ENCODE measurements around the gene SH3GL3. TPM values are rescaled to one million over a fixed set of nuclear protein-coding genes. Genes with fewer than 3 reads are reported as not detected.

The SH3GL3 gene
- total and polyA plus RNA-seq, 2 of the 8 experiments (the other 6 are each of a cell fraction or from before 2014, with no cell fraction given): 14.1 to 19.1 TPM

GRCh38 chr15:83410532-83410931 is 36.6 kb upstream of the SH3GL3 start:
- H3K14ac ChIP-seq (ENCODE audit: insufficient read length): no peak overlapping the region
- no peak overlapping the region for H2BK15ac ChIP-seq (ENCODE audit: low read length)
- no peaks in the 10 kb centered on the region for H3K36me3 ChIP-seq (ENCODE audit: control insufficient read depth in 2 of 4, insufficient read depth in 4 of 4, low read length in 3 of 4)
- no peaks in the 10 kb centered on the region for H3K79me2 ChIP-seq (ENCODE audit: control insufficient read depth in 1 of 2, insufficient read depth in 2 of 2, low read length in 2 of 2)
- H2BK5ac ChIP-seq (ENCODE audit: low read depth, low read length): no peak overlapping the region
- no peak overlapping the region for H4K5ac ChIP-seq (ENCODE audit: insufficient read length, low read depth, low read length)
- no peak overlapping the region for H4K91ac ChIP-seq (replicated peaks; ENCODE audit: insufficient read length, low read length)
- no peak for FAIRE-seq
- 83% methylated on average over 5 of the region's 6 CpGs; no CpG with 5 or more reads in 1 of the 2 experiments for WGBS, 2 experiments (ENCODE audit: extremely low coverage in 1 of 2, insufficient coverage in 1 of 2, insufficient read length in 1 of 2, insufficient replicate concordance in 2 of 2, low coverage in 1 of 2, low lambda C conversion rate in 2 of 2, missing lambda C conversion rate in 1 of 2)
- no peak for DNase-seq (ENCODE audit: low read depth in 1 of 2, low spot score in 2 of 2)
- H3K4me3 ChIP-seq (ENCODE audit: extremely low read depth in 1 of 4, insufficient read depth in 2 of 4, low read depth in 3 of 4, low read length in 4 of 4): no peak overlapping the region
- no peak overlapping the region for H3K9ac ChIP-seq (replicated peaks in 1 of 4; ENCODE audit: extremely low read depth in 1 of 4, low read depth in 3 of 4, low read length in 3 of 4)
- H3K4me2 ChIP-seq (ENCODE audit: insufficient read depth in 1 of 2, low read depth in 2 of 2, low read length in 2 of 2): no peak overlapping the region
- no peaks in the 10 kb centered on the region for H3K23me2 ChIP-seq (ENCODE audit: low read depth, low read length)
- H3K18ac ChIP-seq (ENCODE audit: extremely low read depth, low read length): no peak overlapping the region
- H3K23ac ChIP-seq (ENCODE audit: insufficient read length): no peak overlapping the region
- POLR2A ChIA-PET (ENCODE audit: partially characterized antibody): no interaction called here
- no peak overlapping the region for H2BK12ac ChIP-seq (ENCODE audit: low read depth, low read length)
- H4K8ac ChIP-seq (ENCODE audit: extremely low read depth, insufficient read depth, low read length): no peak overlapping the region
- no peak overlapping the region for H2BK20ac ChIP-seq (ENCODE audit: low read length)
- no peak overlapping the region for H2BK120ac ChIP-seq (replicated peaks; ENCODE audit: low read depth, low read length)
- H3K27me3 ChIP-seq (replicated peaks in 1 of 4; ENCODE audit: control insufficient read depth in 3 of 4, extremely low read depth in 1 of 4, insufficient read depth in 3 of 4, low read length in 3 of 4): no peaks in the 10 kb centered on the region
- no peaks in the 10 kb centered on the region for H3K9me3 ChIP-seq (ENCODE audit: insufficient read depth in 2 of 2, low read depth in 1 of 2, low read length in 1 of 2)
- no peak overlapping the region for H2AK5ac ChIP-seq (ENCODE audit: low read depth, low read length)
- no peaks in the 10 kb centered on the region for H3K79me1 ChIP-seq (ENCODE audit: low read depth, low read length)
- H2AFZ ChIP-seq (ENCODE audit: low read length): no peak overlapping the region
- no peaks in the 10 kb centered on the region for H3K4me1 ChIP-seq (replicated peaks in 1 of 4; ENCODE audit: control insufficient read depth in 3 of 4, insufficient read depth in 4 of 4, low read length in 3 of 4)
- CTCF ChIA-PET (ENCODE audit: partially characterized antibody): no interaction called here
- H3K56ac ChIP-seq (replicated peaks; ENCODE audit: insufficient read length, low read depth, low read length): no peak overlapping the region
- no peak overlapping the region for H3K4ac ChIP-seq (replicated peaks; ENCODE audit: insufficient read length, low read depth, low read length)
- no peaks in the 10 kb centered on the region for H4K20me1 ChIP-seq (replicated peaks in 1 of 2; ENCODE audit: control insufficient read depth in 1 of 2, insufficient read depth in 2 of 2, low read length in 2 of 2)
- no peak overlapping the region for H3K27ac ChIP-seq (ENCODE audit: low read depth, low read length)
- TF ChIP-seq CTCF (IDR thresholded peaks at IDR 0.05; ENCODE audit: control extremely low read depth in 1 of 3, insufficient read depth in 1 of 3, low read depth in 1 of 3, low read length in 3 of 3) (no peak), POLR2AphosphoS5 (IDR thresholded peaks at IDR 0.05; ENCODE audit: low read depth, low read length) (no peak), RNF2 (IDR thresholded peaks at IDR 0.05; ENCODE audit: borderline replicate concordance, low read depth, low read length, missing control alignments, poor library complexity, severe bottlenecking) (no peak), POU5F1 (IDR thresholded peaks at IDR 0.05; ENCODE audit: low read depth, low read length) (no peak), PHF8 (conservative IDR thresholded peaks at IDR 0.05; ENCODE audit: low read depth, low read length) (no peak), MAX (IDR thresholded peaks at IDR 0.05) (no peak), ATF3 (IDR thresholded peaks at IDR 0.05; ENCODE audit: insufficient read depth, low read depth, low read length) (no peak), RBBP5 (IDR thresholded peaks at IDR 0.05; ENCODE audit: borderline replicate concordance, low read depth, low read length) (no peak), SIX5 (IDR thresholded peaks at IDR 0.05; ENCODE audit: low read depth, low read length) (no peak), SP2 (IDR thresholded peaks at IDR 0.05; ENCODE audit: low read length) (no peak), CHD1 (IDR thresholded peaks at IDR 0.05; ENCODE audit: low read depth, low read length) (no peak)

All from H1 (cell line).